A549 (cell line): ENCODE measurements around the gene CPPED1. TPM values are rescaled to one million over a fixed set of nuclear protein-coding genes. Genes with fewer than 3 reads are reported as not detected.

ENCODE experiments used
- ATAC-seq, 2 experiments: fragments of 200-7000 bp in 1 of 2; fragments of >200 bp in 1 of 2; cut with Nextera tagmentation in 1 of 2; cut with Tn5 transposase in 1 of 2; 3 replicates each; pipeline versions ENCODE4 v1.8.0 to v1.9.1; 2018 to 2020; ENCODE audit warnings: mild to moderate bottlenecking in 1 of 2, moderate library complexity in 1 of 2
- CTCF ChIA-PET: fragments of 300-600 bp; sonication (Branson Sonifier 250); formaldehyde crosslinking; extraction: SDS; loops from one replicate; lab custom pipeline; 2021; ENCODE audit warnings: antibody characterized with exemption, inconsistent platforms; lab: Yijun Ruan, JAX
- POLR2A ChIA-PET: fragments of 350-600 bp; formaldehyde crosslinking; extraction: SDS; loops from one replicate; lab custom pipeline; 2021; ENCODE audit warnings: antibody characterized with exemption, inconsistent platforms; lab: Yijun Ruan, JAX
- DNase-seq, 2 experiments: peaks; one replicate each; pipeline versions ENCODE4 v3.0.0 to v3.0.0-alpha.2; 2011 to 2016; ENCODE audit warnings: low read depth in 1 of 2, low spot score in 1 of 2
- FAIRE-seq: peaks from 2 replicates; lab custom pipeline; 2011; peaks lifted over from hg19 to GRCh38; lab: Jason Lieb, UNC
- H3K27ac ChIP-seq, 2 experiments: fragments of >200 bp; sonication (Bioruptor Twin); formaldehyde crosslinking; 3 replicates each; pipeline ENCODE4 v1.5.1; 2016 to 2017
- H3K4me1 ChIP-seq: fragments of >200 bp; sonication (Bioruptor Twin); formaldehyde crosslinking; 3 replicates; pipeline ENCODE4 v1.6.1; 2016
- H3K4me2 ChIP-seq: fragments of >200 bp; sonication (Bioruptor Twin); formaldehyde crosslinking; 3 replicates; pipeline ENCODE4 v1.6.1; 2016
- H3K4me3 ChIP-seq: fragments of >200 bp; sonication (Bioruptor Twin); formaldehyde crosslinking; 3 replicates; pipeline ENCODE4 v1.5.1; 2016
- H3K9me3 ChIP-seq: fragments of >200 bp; sonication (Bioruptor Twin); formaldehyde crosslinking; 3 replicates; pipeline ENCODE4 v1.6.1; 2016
- BHLHE40 ChIP-seq: IDR thresholded peaks from 2 replicates; pipeline ENCODE4 v1.6.1; 2012; ENCODE audit warnings: low read depth, low read length, inconsistent platforms
- CBX2 ChIP-seq: fragments of 200-600 bp; sonication (generic); IDR thresholded peaks from 2 replicates; pipeline ENCODE4 v1.6.1; 2016; ENCODE audit warnings: low read depth, mild to moderate bottlenecking, borderline replicate concordance
- CEBPB ChIP-seq, 2 experiments: fragments of >200 bp in 1 of 2; sonication (Bioruptor Twin) in 1 of 2; formaldehyde crosslinking in 1 of 2; IDR thresholded peaks; 2 replicates each; pipeline ENCODE4 v1.6.1; 2012 to 2016
- CHD4 ChIP-seq: fragments of 200-600 bp; sonication (generic); IDR thresholded peaks from 2 replicates; pipeline ENCODE4 v1.6.1; 2016; ENCODE audit warnings: antibody characterized with exemption, mild to moderate bottlenecking, borderline replicate concordance
- E2F6 ChIP-seq: IDR thresholded peaks from 2 replicates; pipeline ENCODE4 v1.6.1; 2012; ENCODE audit warnings: low read depth, borderline replicate concordance
- EHF ChIP-seq: fragments of 250-450 bp; sonication (Bioruptor Pico); IDR thresholded peaks from 2 replicates; pipeline ENCODE4 v1.5.0; 2020; ENCODE audit warnings: mild to moderate bottlenecking
- EP300 ChIP-seq, 2 experiments: fragments of >200 bp; sonication (Bioruptor Twin); formaldehyde crosslinking; IDR thresholded peaks; 2 replicates in 1 of 2; 3 replicates in 1 of 2; pipeline ENCODE4 v1.6.1; 2016 to 2017
- FOXS1 ChIP-seq: fragments of 250-450 bp; sonication (Bioruptor Pico); IDR thresholded peaks from 2 replicates; pipeline ENCODE4 v1.5.0; 2020; ENCODE audit warnings: mild to moderate bottlenecking, moderate library complexity
- HEYL ChIP-seq: fragments of 250-450 bp; sonication (Bioruptor Pico); IDR thresholded peaks from 2 replicates; pipeline ENCODE4 v1.8.0; 2021; ENCODE audit warnings: mild to moderate bottlenecking, moderate library complexity
- HOXA7 ChIP-seq: fragments of 250-450 bp; sonication (Bioruptor Pico); IDR thresholded peaks from 2 replicates; pipeline ENCODE4 v1.5.0; 2020; ENCODE audit warnings: mild to moderate bottlenecking, moderate library complexity
- HOXB5 ChIP-seq: fragments of 250-450 bp; sonication (Bioruptor Pico); IDR thresholded peaks from 2 replicates; pipeline ENCODE4 v1.5.0; 2020; ENCODE audit warnings: mild to moderate bottlenecking, moderate library complexity
- JUN ChIP-seq, 2 experiments: fragments of >200 bp; sonication (Bioruptor Twin); formaldehyde crosslinking; IDR thresholded peaks; 2 replicates in 1 of 2; 3 replicates in 1 of 2; pipeline ENCODE4 v1.6.1; 2016 to 2017
- MAX ChIP-seq: IDR thresholded peaks from 2 replicates; pipeline ENCODE4 v1.6.1; 2012
- NFE2L2 ChIP-seq: fragments of 150-350 bp; conservative IDR thresholded peaks from 2 replicates; pipeline ENCODE4 v1.6.1; 2014; ENCODE audit warnings: low read length
- NPAS2 ChIP-seq: fragments of 250-450 bp; sonication (Bioruptor Pico); IDR thresholded peaks from 2 replicates; pipeline ENCODE4 v1.8.0; 2022; ENCODE audit warnings: mild to moderate bottlenecking, moderate library complexity, borderline replicate concordance
- RAD21 ChIP-seq, 2 experiments: fragments of >200 bp in 1 of 2; sonication (Bioruptor Twin) in 1 of 2; formaldehyde crosslinking in 1 of 2; IDR thresholded peaks in 1 of 2; conservative IDR thresholded peaks in 1 of 2; 2 replicates in 1 of 2; 3 replicates in 1 of 2; pipeline ENCODE4 v1.6.1; 2012 to 2018; ENCODE audit warnings: inconsistent platforms in 1 of 2
- RCOR1 ChIP-seq: fragments of 150-350 bp; IDR thresholded peaks from 2 replicates; pipeline ENCODE4 v1.6.1; 2014; ENCODE audit warnings: antibody characterized with exemption, low read length, low read depth
- TFCP2L1 ChIP-seq: fragments of 250-450 bp; sonication (Bioruptor Pico); IDR thresholded peaks from 2 replicates; pipeline ENCODE4 v1.5.0; 2021; ENCODE audit warnings: mild to moderate bottlenecking
- TP53 ChIP-seq: fragments of 250-450 bp; sonication (Bioruptor Pico); IDR thresholded peaks from 2 replicates; pipeline ENCODE4 v1.5.0; 2021; ENCODE audit warnings: mild to moderate bottlenecking, moderate library complexity
- WGBS: methylation state at CpG from one replicate; pipeline ENCODE4 v1.1.6; 2017; ENCODE audit errors: missing lambda C conversion rate; 5-methylcytosine and 5-hydroxymethylcytosine counted together
- polyA plus RNA-seq, 4 experiments: library from polyadenylated mRNA; depleted of rRNA in 3 of 4; stranded (reverse); fragments of >200 nt; fragmentation: RNase III in 1 of 4; extraction: RNeasy Plus Mini Kit Qiagen cat#74134 plus additional on column Dnase treatment in 1 of 4; gene quantifications; 2 replicates in 3 of 4; 3 replicates in 1 of 4; pipeline ENCODE4 v1.2.3, GENCODE V29; 2011 to 2017
- TF ChIP-seq, protein P1 (sequence below): fragments of >200 bp; sonication (Bioruptor Twin); formaldehyde crosslinking; IDR thresholded peaks from 3 replicates; pipeline ENCODE4 v1.6.1; 2016
- TF ChIP-seq, protein P2 (sequence below): fragments of 200-600 bp; sonication (generic); IDR thresholded peaks from 2 replicates; pipeline ENCODE4 v1.6.1; 2016; ENCODE audit warnings: antibody characterized with exemption, mild to moderate bottlenecking, moderate library complexity

Gene CPPED1
- polyA plus RNA-seq, 2 of the 4 experiments (the other 2 are of a cell fraction) = 16.1 to 30.5 TPM

DNA sequence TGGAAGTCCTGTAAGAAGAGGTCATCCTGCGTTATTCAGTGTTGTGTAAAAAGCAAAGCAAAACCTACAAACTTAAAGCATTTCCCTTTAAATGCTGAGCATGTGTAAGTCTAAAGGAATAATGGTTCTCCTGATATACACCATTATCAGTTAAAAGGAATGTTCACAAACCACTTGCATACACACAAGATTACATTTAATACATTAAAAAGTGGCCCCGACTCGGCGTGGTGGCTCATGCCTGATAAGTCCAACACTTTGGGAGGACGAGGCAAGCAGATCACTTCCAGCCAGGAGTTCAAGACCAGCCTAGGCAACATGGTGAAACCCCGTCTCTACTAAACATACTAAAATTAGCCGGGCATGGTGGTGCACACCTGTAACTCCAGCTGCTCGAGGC, 30.5 kb downstream of the CPPED1 start:
- 85% methylated on average over 8 of the region's 8 CpGs for WGBS
- H3K4me2 ChIP-seq = no peak overlapping the region
- H3K4me3 ChIP-seq = no peak overlapping the region
- H3K4me1 ChIP-seq = no peaks in the 10 kb centered on the region
- H3K9me3 ChIP-seq = no peaks in the 10 kb centered on the region
- ATAC-seq = no peak
- ChIA-PET CTCF (no interaction called here), POLR2A (no interaction called here)
- no peak for TF ChIP-seq HOXB5 (CRISPR knock-in tag)
- TF ChIP-seq BHLHE40 = no peak
- TF ChIP-seq, protein P1, sequence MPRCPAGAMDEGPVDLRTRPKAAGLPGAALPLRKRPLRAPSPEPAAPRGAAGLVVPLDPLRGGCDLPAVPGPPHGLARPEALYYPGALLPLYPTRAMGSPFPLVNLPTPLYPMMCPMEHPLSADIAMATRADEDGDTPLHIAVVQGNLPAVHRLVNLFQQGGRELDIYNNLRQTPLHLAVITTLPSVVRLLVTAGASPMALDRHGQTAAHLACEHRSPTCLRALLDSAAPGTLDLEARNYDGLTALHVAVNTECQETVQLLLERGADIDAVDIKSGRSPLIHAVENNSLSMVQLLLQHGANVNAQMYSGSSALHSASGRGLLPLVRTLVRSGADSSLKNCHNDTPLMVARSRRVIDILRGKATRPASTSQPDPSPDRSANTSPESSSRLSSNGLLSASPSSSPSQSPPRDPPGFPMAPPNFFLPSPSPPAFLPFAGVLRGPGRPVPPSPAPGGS = no peak
- TF ChIP-seq RAD21 (conservative IDR thresholded peaks at IDR 0.05 in 1 of 2, IDR thresholded peaks at IDR 0.05 in 1 of 2) = no peak
- no peak for TF ChIP-seq MAX
- no peak for TF ChIP-seq NPAS2
- TF ChIP-seq, protein P2, sequence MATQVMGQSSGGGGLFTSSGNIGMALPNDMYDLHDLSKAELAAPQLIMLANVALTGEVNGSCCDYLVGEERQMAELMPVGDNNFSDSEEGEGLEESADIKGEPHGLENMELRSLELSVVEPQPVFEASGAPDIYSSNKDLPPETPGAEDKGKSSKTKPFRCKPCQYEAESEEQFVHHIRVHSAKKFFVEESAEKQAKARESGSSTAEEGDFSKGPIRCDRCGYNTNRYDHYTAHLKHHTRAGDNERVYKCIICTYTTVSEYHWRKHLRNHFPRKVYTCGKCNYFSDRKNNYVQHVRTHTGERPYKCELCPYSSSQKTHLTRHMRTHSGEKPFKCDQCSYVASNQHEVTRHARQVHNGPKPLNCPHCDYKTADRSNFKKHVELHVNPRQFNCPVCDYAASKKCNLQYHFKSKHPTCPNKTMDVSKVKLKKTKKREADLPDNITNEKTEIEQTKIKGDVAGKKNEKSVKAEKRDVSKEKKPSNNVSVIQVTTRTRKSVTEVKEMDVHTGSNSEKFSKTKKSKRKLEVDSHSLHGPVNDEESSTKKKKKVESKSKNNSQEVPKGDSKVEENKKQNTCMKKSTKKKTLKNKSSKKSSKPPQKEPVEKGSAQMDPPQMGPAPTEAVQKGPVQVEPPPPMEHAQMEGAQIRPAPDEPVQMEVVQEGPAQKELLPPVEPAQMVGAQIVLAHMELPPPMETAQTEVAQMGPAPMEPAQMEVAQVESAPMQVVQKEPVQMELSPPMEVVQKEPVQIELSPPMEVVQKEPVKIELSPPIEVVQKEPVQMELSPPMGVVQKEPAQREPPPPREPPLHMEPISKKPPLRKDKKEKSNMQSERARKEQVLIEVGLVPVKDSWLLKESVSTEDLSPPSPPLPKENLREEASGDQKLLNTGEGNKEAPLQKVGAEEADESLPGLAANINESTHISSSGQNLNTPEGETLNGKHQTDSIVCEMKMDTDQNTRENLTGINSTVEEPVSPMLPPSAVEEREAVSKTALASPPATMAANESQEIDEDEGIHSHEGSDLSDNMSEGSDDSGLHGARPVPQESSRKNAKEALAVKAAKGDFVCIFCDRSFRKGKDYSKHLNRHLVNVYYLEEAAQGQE = no peak
- TF ChIP-seq HOXA7 (CRISPR knock-in tag) = no peak
- no peak for TF ChIP-seq JUN (IDR thresholded peaks at IDR 0.05)
- TF ChIP-seq FOXS1 (CRISPR knock-in tag) = no peak
- TF ChIP-seq CHD4 = no peak
- no peak for TF ChIP-seq E2F6
- TF ChIP-seq EHF (CRISPR knock-in tag) = no peak
- no peak for TF ChIP-seq TFCP2L1 (CRISPR knock-in tag)
- TF ChIP-seq NFE2L2 = no peak
- no peak for TF ChIP-seq TP53
- no peak for TF ChIP-seq EP300 (IDR thresholded peaks at IDR 0.05)
- no peak for TF ChIP-seq CBX2
- no peak for TF ChIP-seq CEBPB (IDR thresholded peaks at IDR 0.05)
- no peak overlapping the region for H3K27ac ChIP-seq
- no peak for FAIRE-seq
- DNase-seq = no peak

- no peak for ATAC-seq
- no peak for FAIRE-seq
- Histone ChIP-seq H3K4me3 (no peak overlapping the region), H3K4me1 (no peaks in the 10 kb centered on the region), H3K4me2 (no peak overlapping the region)
- no peak for DNase-seq
- CTCF ChIA-PET = no interaction called here
- TF ChIP-seq HEYL (CRISPR knock-in tag) = no peak
- TF ChIP-seq EP300 (IDR thresholded peaks at IDR 0.05) = no peak
- no peak for TF ChIP-seq RCOR1
- TF ChIP-seq, all 56 proteins: peak for 0
- Histone ChIP-seq H3K9me3 (no peaks in the 10 kb centered on the region), H3K27ac (no peak overlapping the region)
- POLR2A ChIA-PET = no interaction called here
- WGBS = 83% methylated on average over 5 of the region's 5 CpGs
These were observed 32.3 kb downstream of the CPPED1 start for GRCh38 chr16:12771341-12771798.
